ENCODE measurements around the gene GTF2A1. TPM values are rescaled to one million over a fixed set of nuclear protein-coding genes. Genes with fewer than 3 reads are reported as not detected.

Gene GTF2A1
- total RNA-seq, 1 experiment from 2014 or later: 35.0 TPM

DNA sequence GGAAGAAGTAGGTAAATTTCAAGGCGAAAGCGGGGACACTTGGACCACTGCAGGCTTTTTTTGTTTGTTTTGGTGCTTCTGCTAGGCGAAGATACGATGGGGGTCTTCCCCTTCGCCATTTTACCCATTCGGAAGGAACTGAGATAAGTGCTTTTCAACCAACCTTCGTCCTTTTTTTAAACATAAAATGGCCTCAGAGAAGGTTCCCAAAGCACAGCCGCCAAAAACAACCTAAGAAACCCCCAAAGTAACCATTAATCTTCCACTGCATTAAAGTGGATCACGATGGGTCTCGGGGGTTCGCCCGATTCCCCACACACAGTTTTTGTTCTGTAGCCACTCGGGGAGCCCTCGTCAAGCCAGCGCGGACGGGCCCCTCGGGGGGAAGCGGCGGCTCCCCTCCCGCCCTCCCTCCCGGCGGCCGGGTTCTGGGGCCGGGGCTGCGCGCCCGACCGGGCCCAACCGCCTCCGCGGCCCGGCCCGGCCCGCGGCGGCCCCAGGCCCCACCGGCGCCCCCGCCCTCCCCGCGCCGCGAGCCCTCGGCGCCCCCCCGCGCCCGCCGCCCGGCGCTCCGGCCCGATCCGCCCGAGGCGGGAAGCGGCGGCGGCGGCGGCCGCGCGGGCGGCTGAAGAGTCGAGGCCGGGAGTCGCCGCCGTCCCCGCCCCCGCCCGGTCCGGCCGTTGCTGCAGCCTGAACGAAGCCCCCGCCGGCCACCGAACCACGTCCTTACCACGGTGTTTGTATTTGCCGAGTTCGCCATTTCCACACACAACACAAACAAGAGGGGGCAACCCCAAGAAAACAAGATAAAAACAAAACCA lies 790 bp downstream of the GTF2A1 start:
- intact Hi-C loops (cut with micrococcal nuclease): loop anchor here (2.0 to 5.0 kb wide), 3 partner anchors 27 to 232 kb away; no protein-coding TSS in a partner anchor
- CTCF ChIA-PET: no interaction called here
- Mint-ChIP-seq H3K36me3 (ENCODE audit: insufficient read depth, unreplicated experiment) (peaks cover 36% of the 10 kb centered on the region), H3K4me1 (ENCODE audit: insufficient read depth, unreplicated experiment) (peaks cover 6% of the 10 kb centered on the region), H3K9me3 (ENCODE audit: unreplicated experiment) (no peaks in the 10 kb centered on the region), H3K4me3 (ENCODE audit: unreplicated experiment) (peak overlapping the region; percentile 93), H3K27me3 (ENCODE audit: insufficient read depth, unreplicated experiment) (no peaks in the 10 kb centered on the region), H3K27ac (ENCODE audit: low read depth, unreplicated experiment) (peak overlapping the region; percentile 99)
- TF ChIP-seq, protein P1, sequence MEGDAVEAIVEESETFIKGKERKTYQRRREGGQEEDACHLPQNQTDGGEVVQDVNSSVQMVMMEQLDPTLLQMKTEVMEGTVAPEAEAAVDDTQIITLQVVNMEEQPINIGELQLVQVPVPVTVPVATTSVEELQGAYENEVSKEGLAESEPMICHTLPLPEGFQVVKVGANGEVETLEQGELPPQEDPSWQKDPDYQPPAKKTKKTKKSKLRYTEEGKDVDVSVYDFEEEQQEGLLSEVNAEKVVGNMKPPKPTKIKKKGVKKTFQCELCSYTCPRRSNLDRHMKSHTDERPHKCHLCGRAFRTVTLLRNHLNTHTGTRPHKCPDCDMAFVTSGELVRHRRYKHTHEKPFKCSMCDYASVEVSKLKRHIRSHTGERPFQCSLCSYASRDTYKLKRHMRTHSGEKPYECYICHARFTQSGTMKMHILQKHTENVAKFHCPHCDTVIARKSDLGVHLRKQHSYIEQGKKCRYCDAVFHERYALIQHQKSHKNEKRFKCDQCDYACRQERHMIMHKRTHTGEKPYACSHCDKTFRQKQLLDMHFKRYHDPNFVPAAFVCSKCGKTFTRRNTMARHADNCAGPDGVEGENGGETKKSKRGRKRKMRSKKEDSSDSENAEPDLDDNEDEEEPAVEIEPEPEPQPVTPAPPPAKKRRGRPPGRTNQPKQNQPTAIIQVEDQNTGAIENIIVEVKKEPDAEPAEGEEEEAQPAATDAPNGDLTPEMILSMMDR (IDR thresholded peaks at IDR 0.05; ENCODE audit: unreplicated experiment): no peak
- peak; percentile 33 for DNase-seq (ENCODE audit: unreplicated experiment)
- POLR2A ChIA-PET: interaction anchor here (1.1 to 3.4 kb wide), 16 partner anchors 11 to 314 kb away, joined by 3 to 15 read pairs (median 8); partner anchors contain the start of gene SEL1L
- BruUV-seq (replicated peaks): TSS peak; percentile 89

GRCh38 chr14:81219210-81219758 lies 1.5 kb downstream of the GTF2A1 start:
- H3K36me3 Mint-ChIP-seq (ENCODE audit: insufficient read depth, unreplicated experiment): peaks cover 38% of the 10 kb centered on the region
- POLR2A ChIA-PET: interaction anchor here (0.6 to 3.4 kb wide), 24 partner anchors 10 to 1384 kb away, joined by 3 to 15 read pairs (median 4); partner anchors contain the start of genes CEP128, SEL1L and STON2

DNA sequence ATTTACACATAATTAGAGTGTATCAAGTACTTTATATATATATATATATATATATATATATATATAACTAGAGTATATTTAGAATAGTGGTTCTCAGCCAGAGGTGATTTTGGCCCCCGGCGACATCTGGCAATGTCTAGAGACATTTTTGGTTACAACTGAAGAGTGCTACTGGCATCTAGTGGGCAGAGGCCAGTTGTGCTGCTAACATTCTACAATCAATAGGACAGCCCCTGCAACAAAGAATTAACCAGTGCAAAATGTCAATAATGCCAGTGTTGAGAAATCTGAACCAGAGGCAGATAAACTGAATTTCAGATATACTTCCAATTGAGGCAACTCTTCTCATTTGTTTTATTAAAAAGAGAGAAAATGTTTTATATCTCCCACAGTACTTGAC lies 8.9 kb downstream of the GTF2A1 start:
- POLR2A ChIA-PET: no interaction called here
- TF ChIP-seq, protein P1 (IDR thresholded peaks at IDR 0.05; ENCODE audit: unreplicated experiment): no peak
- CTCF ChIA-PET: interaction anchor here (0.6 to 1.3 kb wide), 10 partner anchors 13 to 254 kb away, joined by 3 to 4 read pairs (median 3); no protein-coding TSS in a partner anchor
- H3K27me3 Mint-ChIP-seq (ENCODE audit: insufficient read depth, unreplicated experiment): no peaks in the 10 kb centered on the region
- H3K36me3 Mint-ChIP-seq (ENCODE audit: insufficient read depth, unreplicated experiment): peaks cover 60% of the 10 kb centered on the region
- intact Hi-C loops (cut with micrococcal nuclease): loop anchor here (2.0 to 5.0 kb wide), 2 partner anchors 215 to 260 kb away; no protein-coding TSS in a partner anchor
- H3K27ac Mint-ChIP-seq (ENCODE audit: low read depth, unreplicated experiment): no peak overlapping the region
- BruUV-seq (replicated peaks): no TSS peak
- no peaks in the 10 kb centered on the region for H3K9me3 Mint-ChIP-seq (ENCODE audit: unreplicated experiment)
- H3K4me1 Mint-ChIP-seq (ENCODE audit: insufficient read depth, unreplicated experiment): no peaks in the 10 kb centered on the region
- H3K4me3 Mint-ChIP-seq (ENCODE audit: unreplicated experiment): no peak overlapping the region
- DNase-seq (ENCODE audit: unreplicated experiment): peak; percentile 23

More at GRCh38 chr14:81219210-81219758, 1.5 kb downstream of the GTF2A1 start:
- DNase-seq (ENCODE audit: unreplicated experiment): peak; percentile 98
- TF ChIP-seq, protein P1 (IDR thresholded peaks at IDR 0.05; ENCODE audit: unreplicated experiment): no peak
- Mint-ChIP-seq H3K27ac (ENCODE audit: low read depth, unreplicated experiment) (peak overlapping the region; percentile 99), H3K4me3 (ENCODE audit: unreplicated experiment) (peak overlapping the region; percentile 93), H3K27me3 (ENCODE audit: insufficient read depth, unreplicated experiment) (no peaks in the 10 kb centered on the region), H3K9me3 (ENCODE audit: unreplicated experiment) (no peaks in the 10 kb centered on the region), H3K4me1 (ENCODE audit: insufficient read depth, unreplicated experiment) (peaks cover 6% of the 10 kb centered on the region)
- intact Hi-C loops (cut with micrococcal nuclease): loop anchor here (5.0 kb wide), 1 partner anchor 233 kb away; no protein-coding TSS in a partner anchor
- CTCF ChIA-PET: interaction anchor here (0.5 to 2.4 kb wide), 7 partner anchors 21 to 990 kb away, joined by 3 to 6 read pairs (median 3); no protein-coding TSS in a partner anchor
- no TSS peak for BruUV-seq (replicated peaks)
